SK-N-MC (cell line): Measurements from ENCODE around the gene MANBA.
"Not testable (repeated sequence)": the region's sequence is repeated elsewhere in the genome, so short reads cannot be mapped to it uniquely, and the experiment has no call there.

Source experiments
- DNase-seq: peaks from one replicate; pipeline ENCODE4 v3.0.0-alpha.2; 2011; ENCODE audit warnings: low read depth, low spot score
- H3K27ac ChIP-seq: fragments of 200-600 bp; sonication (generic); 2 replicates; pipeline ENCODE4 v1.5.1; 2016; ENCODE audit warnings: mixed run types
- H3K36me3 ChIP-seq: fragments of 200-600 bp; sonication (generic); 2 replicates; pipeline ENCODE4 v1.6.1; 2017; ENCODE audit warnings: antibody characterized with exemption, low read length, mixed read lengths; ENCODE audit not compliant: insufficient read depth
- H3K4me3 ChIP-seq: fragments of 200-600 bp; sonication (generic); 2 replicates; pipeline ENCODE4 v1.5.1; 2016
- H3K9ac ChIP-seq: fragments of 200-600 bp; sonication (generic); 2 replicates; pipeline ENCODE4 v1.8.0; 2017; ENCODE audit warnings: mixed run types, mixed read lengths; ENCODE audit not compliant: insufficient read length
- H3K9me3 ChIP-seq: fragments of 200-600 bp; sonication (generic); 2 replicates; pipeline ENCODE4 v1.6.1; 2017; ENCODE audit warnings: low read depth, mild to moderate bottlenecking, antibody characterized with exemption, low read length, moderate library complexity, mixed read lengths
- EZH2 ChIP-seq: fragments of 200-600 bp; sonication (generic); IDR thresholded peaks from one replicate; pipeline ENCODE4 v1.6.1; 2017; ENCODE audit warnings: antibody characterized with exemption
- FOXP2 ChIP-seq: optimal IDR thresholded peaks from 2 replicates; pipeline ENCODE3; 2011; ENCODE audit warnings: mild to moderate bottlenecking, moderate library complexity; ENCODE audit not compliant: insufficient read depth; ENCODE audit errors: extremely low read length, control extremely low read depth
- POLR2AphosphoS5 ChIP-seq: IDR thresholded peaks from 2 replicates; pipeline ENCODE4 v1.6.1; 2012; ENCODE audit warnings: mild to moderate bottlenecking, low read depth, low read length, borderline replicate concordance

Gene MANBA

GRCh38 chr4:102758241-102759160 lies 2.3 kb downstream of the MANBA start:
- Histone ChIP-seq H3K27ac (no peak overlapping the region), H3K4me3 (no peak overlapping the region), H3K9ac (no peak overlapping the region), H3K36me3 (no peaks in the 10 kb centered on the region), H3K9me3 (no peaks in the 10 kb centered on the region)
- DNase-seq = no peak
- TF ChIP-seq EZH2 = no peak
- no peak for TF ChIP-seq FOXP2
- TF ChIP-seq POLR2AphosphoS5 = no peak

DNA sequence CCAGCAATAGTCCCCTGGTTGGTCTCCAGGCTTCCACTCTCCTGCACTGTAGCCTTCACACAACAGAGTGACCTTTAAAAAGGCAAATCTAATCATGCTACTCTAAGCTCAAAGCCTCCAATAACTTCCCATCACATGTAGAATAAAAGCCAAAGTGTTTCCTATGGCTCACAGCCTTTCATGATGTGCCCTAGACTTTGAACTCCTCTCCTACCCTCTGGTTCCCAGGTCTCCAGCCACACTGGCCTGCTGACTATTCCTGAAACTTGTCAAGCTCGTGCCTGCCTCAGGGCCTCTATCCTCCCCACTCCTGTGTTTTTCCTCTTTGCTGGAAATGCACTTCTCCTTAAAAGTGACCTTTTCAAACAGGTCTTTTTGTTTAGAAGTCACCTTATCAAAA lies 3.1 kb downstream of the MANBA start:
- no peak for DNase-seq
- Histone ChIP-seq H3K27ac (no peak overlapping the region), H3K4me3 (no peak overlapping the region), H3K9me3 (no peaks in the 10 kb centered on the region), H3K9ac (no peak overlapping the region), H3K36me3 (no peaks in the 10 kb centered on the region)
- TF ChIP-seq POLR2AphosphoS5 = no peak
- TF ChIP-seq FOXP2 = no peak
- no peak for TF ChIP-seq EZH2

GRCh38 chr4:102754044-102754443 lies 6.7 kb downstream of the MANBA start:
- Histone ChIP-seq H3K9ac (no peak overlapping the region), H3K9me3 (no peaks in the 10 kb centered on the region), H3K27ac (no peak overlapping the region), H3K4me3 (no peak overlapping the region), H3K36me3 (no peaks in the 10 kb centered on the region)
- TF ChIP-seq POLR2AphosphoS5 (no peak), FOXP2 (no peak), EZH2 (no peak)
- no peak for DNase-seq

DNA sequence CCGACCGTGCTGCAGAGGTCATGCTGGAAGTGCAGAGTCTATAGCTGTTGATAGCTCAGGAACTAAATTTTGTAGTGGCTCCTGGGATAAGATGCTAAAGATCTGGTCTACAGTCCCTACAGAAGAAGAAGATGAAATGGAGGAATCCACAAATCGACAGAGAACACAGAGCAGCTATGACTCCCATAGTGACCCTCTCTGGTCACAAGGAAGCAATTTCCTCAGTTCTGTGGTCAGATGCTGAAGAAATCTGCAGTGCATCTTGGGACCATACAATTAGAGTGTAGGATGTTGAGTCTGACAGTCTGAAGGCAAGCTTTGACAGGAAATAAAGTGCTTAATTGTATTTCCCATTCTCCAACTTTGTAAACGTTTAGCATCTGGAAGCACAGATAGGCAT lies 8.8 kb downstream of the MANBA start:
- Histone ChIP-seq H3K9me3 (no peaks in the 10 kb centered on the region), H3K36me3 (no peaks in the 10 kb centered on the region), H3K9ac (no peak overlapping the region), H3K4me3 (no peak overlapping the region), H3K27ac (no peak overlapping the region)
- no peak for DNase-seq
- TF ChIP-seq POLR2AphosphoS5 = no peak
- no peak for TF ChIP-seq EZH2
- no peak for TF ChIP-seq FOXP2

GRCh38 chr4:102743352-102743751 lies 17.4 kb downstream of the MANBA start:
- DNase-seq, H3K27ac ChIP-seq: not testable (repeated sequence)

GRCh38 chr4:102738802-102739201 lies 22.0 kb downstream of the MANBA start:
- DNase-seq, H3K4me3 ChIP-seq, H3K27ac ChIP-seq, H3K9me3 ChIP-seq, H3K9ac ChIP-seq, H3K36me3 ChIP-seq: not testable (repeated sequence)

More at GRCh38 chr4:102743352-102743751, 17.4 kb downstream of the MANBA start:
- not testable (repeated sequence) for H3K9ac ChIP-seq, H3K36me3 ChIP-seq, H3K9me3 ChIP-seq, H3K4me3 ChIP-seq

DNA sequence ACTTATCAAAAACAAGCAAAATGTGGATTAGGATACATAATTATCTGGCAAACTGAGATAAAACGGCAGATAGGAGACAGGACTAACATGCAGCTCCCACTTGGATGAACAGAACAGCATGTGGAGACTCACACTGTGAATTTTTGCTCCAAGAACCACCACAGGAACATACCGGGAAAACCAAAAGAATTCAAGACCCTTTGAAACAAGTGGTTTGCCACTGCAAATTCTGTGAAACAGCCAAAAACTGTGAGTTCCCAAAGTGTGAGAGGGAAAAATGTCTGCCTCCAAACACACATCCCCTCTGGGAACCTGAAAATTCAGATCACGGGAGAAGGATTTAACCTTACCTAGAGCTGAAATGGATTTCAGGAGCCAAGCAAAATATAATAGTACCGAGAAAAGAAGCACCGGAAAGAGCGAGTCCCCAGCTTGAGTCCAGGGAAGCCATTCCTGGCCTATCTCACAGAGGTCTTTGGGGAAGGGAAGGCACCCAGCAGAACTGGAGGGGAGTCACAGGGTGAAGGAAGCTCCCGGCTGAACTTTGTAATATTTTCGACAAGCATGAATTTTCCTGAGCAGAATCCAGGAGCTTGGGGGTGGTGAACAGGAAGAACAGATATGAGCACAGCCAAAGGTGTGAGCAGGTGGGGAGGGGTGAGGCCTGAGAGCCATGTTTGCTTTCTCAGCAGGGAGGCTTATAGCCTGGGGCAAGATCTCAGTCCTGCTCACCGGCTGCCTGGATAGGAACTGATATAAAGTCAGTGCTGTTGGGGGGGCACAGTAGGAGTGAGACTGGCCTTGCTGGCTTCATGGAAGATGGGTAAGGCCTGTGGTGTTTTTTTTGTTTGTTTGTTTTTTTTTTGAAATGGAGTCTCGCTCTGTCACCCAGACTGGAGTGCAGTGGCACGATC lies 23.9 kb downstream of the MANBA start:
- Histone ChIP-seq H3K36me3 (no peaks in the 10 kb centered on the region), H3K4me3 (no peak overlapping the region), H3K9me3 (no peaks in the 10 kb centered on the region), H3K9ac (no peak overlapping the region), H3K27ac (no peak overlapping the region)
- no peak for TF ChIP-seq FOXP2
- TF ChIP-seq POLR2AphosphoS5 = no peak
- no peak for TF ChIP-seq EZH2
- DNase-seq = no peak

- no peak overlapping the region for H3K9ac ChIP-seq
- DNase-seq = no peak
- no peak for TF ChIP-seq FOXP2
- TF ChIP-seq POLR2AphosphoS5 = no peak
- no peak for TF ChIP-seq EZH2
- H3K9me3 ChIP-seq = no peaks in the 10 kb centered on the region
- H3K27ac ChIP-seq = no peak overlapping the region
- H3K4me3 ChIP-seq = no peak overlapping the region
- H3K36me3 ChIP-seq = no peaks in the 10 kb centered on the region
These were observed 25.2 kb downstream of the MANBA start for GRCh38 chr4:102735582-102735981.
